HL-60 (cell line): Measurements from ENCODE around the gene MAN1C1.

Experiments
- DNase-seq, 2 experiments: peaks; one replicate each; pipeline ENCODE4 v3.0.0-alpha.2; 2010 to 2020; ENCODE audit warnings: low read depth in 1 of 2, low spot score in 1 of 2
- H3K27ac ChIP-seq: fragments of 250-450 bp; sonication (Bioruptor Pico); replicated peaks from 2 replicates; pipeline ENCODE4 v1.5.1; 2020; ENCODE audit warnings: mild to moderate bottlenecking, moderate library complexity
- H3K27me3 ChIP-seq: fragments of 250-450 bp; sonication (Bioruptor Pico); 2 replicates; pipeline ENCODE4 v1.5.1; 2021; ENCODE audit warnings: mild to moderate bottlenecking, moderate library complexity; ENCODE audit not compliant: insufficient read depth, poor library complexity, severe bottlenecking
- H3K4me3 ChIP-seq: replicated peaks from 2 replicates; pipeline ENCODE4 v1.5.1; 2011; ENCODE audit warnings: mild to moderate bottlenecking, control low read depth, low read length; ENCODE audit not compliant: insufficient read depth
- CTCF ChIP-seq: IDR thresholded peaks from one replicate; pipeline ENCODE4 v1.5.1; 2011; ENCODE audit warnings: low read length, control low read depth, inconsistent platforms; ENCODE audit not compliant: insufficient read depth
- GABPA ChIP-seq: IDR thresholded peaks from 2 replicates; pipeline ENCODE4 v1.6.1; 2012; ENCODE audit warnings: low read depth
- POLR2AphosphoS5 ChIP-seq: IDR thresholded peaks from 2 replicates; pipeline ENCODE4 v1.6.1; 2012; ENCODE audit warnings: low read depth
- REST ChIP-seq: IDR thresholded peaks from 2 replicates; pipeline ENCODE4 v1.6.1; 2012; ENCODE audit warnings: low read depth; ENCODE audit not compliant: insufficient replicate concordance
- SPI1 ChIP-seq: IDR thresholded peaks from 2 replicates; pipeline ENCODE4 v1.6.1; 2012; ENCODE audit warnings: low read depth, mild to moderate bottlenecking, borderline replicate concordance

MAN1C1 gene

GRCh38 chr1:25611843-25612242, 4.7 kb upstream of the MAN1C1 start:
- Histone ChIP-seq H3K4me3 (no peak overlapping the region), H3K27ac (no peak overlapping the region), H3K27me3 (peaks cover 3% of the 10 kb centered on the region)
- no peak for DNase-seq
- no peak for TF ChIP-seq SPI1
- no peak for TF ChIP-seq POLR2AphosphoS5
- TF ChIP-seq GABPA: no peak
- TF ChIP-seq CTCF: no peak

- H3K27ac ChIP-seq: no peak overlapping the region
- no peak overlapping the region for H3K4me3 ChIP-seq
- TF ChIP-seq CTCF (no peak), GABPA (no peak)
- peaks cover 3% of the 10 kb centered on the region for H3K27me3 ChIP-seq
- DNase-seq: no peak
These were observed 4.2 kb upstream of the MAN1C1 start for GRCh38 chr1:25612421-25612820.

GRCh38 chr1:25613091-25613490, 3.5 kb upstream of the MAN1C1 start:
- H3K27ac ChIP-seq: no peak overlapping the region
- DNase-seq: no peak
- no peak overlapping the region for H3K4me3 ChIP-seq
- TF ChIP-seq POLR2AphosphoS5 (no peak), GABPA (no peak), SPI1 (no peak), CTCF (no peak), REST (no peak)
- H3K27me3 ChIP-seq: peaks cover 3% of the 10 kb centered on the region

GRCh38 chr1:25614501-25615171, 2.0 kb upstream of the MAN1C1 start:
- TF ChIP-seq REST (no peak), SPI1 (no peak), POLR2AphosphoS5 (no peak), GABPA (no peak), CTCF (no peak)
- no peak overlapping the region for H3K4me3 ChIP-seq

More at GRCh38 chr1:25614501-25615171, 2.0 kb upstream of the MAN1C1 start:
- Histone ChIP-seq H3K27me3 (peaks cover 3% of the 10 kb centered on the region), H3K27ac (no peak overlapping the region)
- no peak for DNase-seq
